Activated CD4-positive, alpha-beta T cell treated with anti-CD3 and anti-CD28 coated beads for 4 hours (primary cell): Measurements from ENCODE around the gene LAG3.
"Not testable (repeated sequence)": the region's sequence is repeated elsewhere in the genome, so short reads cannot be mapped to it uniquely, and the experiment has no call there.

ENCODE experiments used
- DNase-seq, 2 donors: peaks; one replicate each; pipeline ENCODE4 v3.0.0-alpha.2; 2020

Gene LAG3

GRCh38 chr12:6772331-6772695 lies at the start of gene LAG3:
Gene LAG3, plus strand, starts transcription at chr12:6772520. Its CDS starts 333 bp downstream, at chr12:6772853.
- peak; percentile 60 to 71 for DNase-seq

DNA sequence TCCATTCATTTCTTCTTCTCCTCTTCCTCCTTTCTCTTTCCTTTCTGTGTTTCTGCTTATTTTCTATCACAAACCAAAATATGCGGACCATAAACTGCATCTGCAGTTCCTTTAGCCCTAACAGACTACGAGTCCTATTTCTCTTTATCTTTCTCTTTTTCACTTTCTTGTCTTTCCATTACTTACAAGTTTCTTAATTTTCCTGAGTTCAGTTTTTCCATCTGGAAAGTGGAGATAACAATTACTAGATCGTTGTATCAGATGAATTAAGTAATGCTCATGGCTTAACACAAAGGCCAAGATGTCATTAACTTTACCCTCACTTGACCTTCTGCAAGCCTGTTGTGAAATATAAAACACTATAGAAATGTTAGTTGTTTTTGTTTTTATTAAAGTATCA lies 49.5 kb upstream of the LAG3 start:
- DNase-seq, result no peak

DNA sequence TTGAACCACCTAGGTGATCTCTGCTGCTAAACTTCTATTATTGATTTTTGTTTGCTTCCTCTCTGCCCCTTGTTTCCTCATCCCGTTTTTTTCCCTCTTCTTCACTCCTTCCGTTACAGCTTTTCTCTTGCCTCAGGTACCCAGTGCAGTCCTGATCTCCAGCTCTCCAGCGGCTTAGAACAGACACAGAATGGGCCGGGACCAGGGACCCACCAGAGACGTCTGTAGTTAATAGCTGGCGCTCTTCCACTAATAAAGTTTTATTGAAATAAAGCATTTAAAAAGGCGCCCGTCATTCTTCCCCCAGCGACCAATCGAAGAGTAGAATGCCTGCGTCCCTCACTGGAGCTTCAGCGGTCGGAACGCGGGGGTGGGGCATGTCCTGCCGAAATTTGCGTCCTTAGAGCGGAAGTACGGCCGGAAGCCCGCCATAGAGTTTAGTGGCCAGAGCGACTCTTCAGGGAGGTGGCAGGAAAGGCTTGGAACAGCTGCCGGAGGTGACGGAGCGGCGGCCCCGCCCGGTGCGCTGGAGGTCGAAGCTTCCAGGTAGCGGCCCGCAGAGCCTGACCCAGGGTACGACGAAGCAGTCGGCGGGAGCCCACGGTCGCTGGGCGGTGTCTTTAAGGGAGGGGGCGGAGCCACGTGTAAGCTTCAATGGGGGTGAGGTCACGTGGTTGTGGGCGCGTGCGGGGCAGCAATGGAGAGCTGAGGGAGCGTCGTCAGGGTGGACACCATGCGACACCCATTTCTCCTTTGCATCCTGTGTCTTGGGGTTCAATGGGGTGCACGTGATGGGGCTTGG lies 48.5 kb upstream of the LAG3 start, which contains the start of gene COPS7A:
COPS7A (plus strand) TSS at position 440 of the 802 bp plus-strand sequence. CDS start 611 bp downstream, outside the sequence.
- peak; percentile 87 to 90 for DNase-seq

DNA sequence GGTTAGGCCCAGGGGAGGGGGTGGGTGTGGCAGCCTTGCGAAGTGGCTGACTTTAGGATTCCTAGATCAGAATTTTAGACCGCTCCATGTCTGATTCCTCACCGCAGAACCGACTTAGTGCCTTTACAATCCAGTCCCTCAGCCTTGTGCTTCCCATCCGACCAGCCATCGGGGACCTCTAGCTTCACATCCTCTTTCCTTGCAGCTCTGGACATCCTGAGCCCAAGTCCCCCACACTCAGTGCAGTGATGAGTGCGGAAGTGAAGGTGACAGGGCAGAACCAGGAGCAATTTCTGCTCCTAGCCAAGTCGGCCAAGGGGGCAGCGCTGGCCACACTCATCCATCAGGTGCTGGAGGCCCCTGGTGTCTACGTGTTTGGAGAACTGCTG lies 47.9 kb upstream of the LAG3 start:
- DNase-seq, result peak in 1 of 2 donors; percentile 18

DNA sequence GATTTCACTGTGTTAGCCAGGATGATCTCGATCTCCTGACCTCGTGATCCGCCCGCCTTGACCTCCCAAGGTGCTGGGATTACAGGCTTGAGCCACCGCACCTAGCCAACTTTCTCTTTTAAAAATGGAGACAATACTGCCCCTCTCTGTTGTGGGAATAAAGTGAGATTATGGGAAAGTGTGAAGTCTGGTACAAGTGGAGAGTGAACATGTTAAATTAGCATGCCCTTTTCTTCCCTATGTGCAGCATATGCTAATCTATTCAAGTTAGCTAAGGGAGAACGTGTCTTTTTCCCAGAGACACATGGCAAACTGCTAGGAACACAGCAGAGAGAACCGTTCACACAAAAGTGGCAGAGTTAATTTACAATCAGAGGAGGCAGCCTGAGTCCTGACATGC lies 47.0 kb upstream of the LAG3 start:
- DNase-seq, result no peak

GRCh38 chr12:6729186-6729585 lies 43.1 kb upstream of the LAG3 start:
- DNase-seq, result no peak

- DNase-seq, result no peak
Measured at GRCh38 chr12:6730169-6730568, 42.2 kb upstream of the LAG3 start.

GRCh38 chr12:6734506-6735387 lies 37.6 kb upstream of the LAG3 start:
- DNase-seq, result no peak

- DNase-seq, result peak; percentile 21 to 22
Measured at GRCh38 chr12:6735448-6736191, 36.7 kb upstream of the LAG3 start.

- no peak for DNase-seq
Measured at GRCh38 chr12:6736754-6737153, 35.6 kb upstream of the LAG3 start.

- DNase-seq, result not testable (repeated sequence)
Measured at GRCh38 chr12:6742080-6742479, 30.2 kb upstream of the LAG3 start.

DNA sequence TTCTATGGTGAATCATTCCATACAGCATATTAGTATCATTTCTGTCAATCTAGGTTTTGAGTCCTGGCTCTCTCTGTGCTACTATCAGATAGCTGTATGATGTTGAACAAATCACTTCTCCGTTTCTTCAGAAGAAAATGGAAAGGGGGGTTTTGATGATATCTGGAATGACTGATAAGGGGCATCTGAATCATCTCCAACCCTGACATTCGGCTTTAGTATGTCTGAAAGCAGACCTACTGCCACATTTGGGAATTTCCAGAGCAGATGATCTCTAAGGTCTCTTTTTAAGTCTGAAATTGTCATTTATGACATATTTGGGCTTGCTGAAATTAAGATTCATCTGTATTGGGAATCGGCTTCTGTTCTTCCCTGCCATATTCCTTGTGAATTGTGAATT lies 29.5 kb upstream of the LAG3 start:
- DNase-seq, result no peak

DNA sequence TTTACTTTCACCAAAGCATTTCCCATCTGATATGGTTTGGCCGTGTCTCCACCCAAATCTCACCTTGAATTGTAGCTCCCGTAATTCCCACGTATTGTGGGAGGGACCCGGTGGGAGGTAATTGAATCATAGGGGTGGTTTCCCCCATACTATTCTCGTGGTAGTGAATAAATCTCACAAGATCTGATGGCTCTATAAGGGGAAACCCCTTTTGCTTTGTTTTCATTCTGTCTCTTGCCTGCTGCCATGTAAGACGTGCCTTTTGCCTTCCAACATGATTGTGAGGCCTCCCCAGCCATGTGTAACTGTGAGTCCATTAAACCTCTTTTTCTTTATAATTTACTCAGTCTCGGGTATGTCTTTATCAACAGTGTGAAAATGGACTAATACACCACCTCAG lies 29.0 kb upstream of the LAG3 start:
- DNase-seq, result not testable (repeated sequence)

- peak in 1 of 2 donors; percentile 11 for DNase-seq
Measured at GRCh38 chr12:6745741-6746525, 26.4 kb upstream of the LAG3 start.

- no peak for DNase-seq
Measured at GRCh38 chr12:6747216-6747615, 25.1 kb upstream of the LAG3 start.

DNA sequence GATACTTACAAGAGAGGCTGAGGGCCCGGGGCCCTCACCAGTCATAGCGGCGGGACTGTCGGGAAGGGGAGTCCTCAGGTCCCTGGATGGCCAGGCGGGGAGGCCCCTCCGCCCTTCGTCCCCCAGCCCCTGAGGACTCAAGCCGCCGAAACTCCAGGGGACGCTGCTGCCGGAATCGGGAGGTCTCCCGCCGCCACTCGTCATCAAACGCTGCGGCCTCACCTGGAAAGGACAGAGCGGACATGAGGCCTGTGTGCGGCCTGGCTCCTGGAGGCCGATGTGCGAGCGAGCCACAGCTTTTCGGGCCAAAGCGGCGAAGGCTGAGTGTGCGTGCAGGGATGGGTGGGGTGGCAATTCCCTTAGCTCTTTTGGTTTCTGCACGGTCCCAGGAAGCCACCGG lies 23.6 kb upstream of the LAG3 start:
- DNase-seq, result no peak

DNA sequence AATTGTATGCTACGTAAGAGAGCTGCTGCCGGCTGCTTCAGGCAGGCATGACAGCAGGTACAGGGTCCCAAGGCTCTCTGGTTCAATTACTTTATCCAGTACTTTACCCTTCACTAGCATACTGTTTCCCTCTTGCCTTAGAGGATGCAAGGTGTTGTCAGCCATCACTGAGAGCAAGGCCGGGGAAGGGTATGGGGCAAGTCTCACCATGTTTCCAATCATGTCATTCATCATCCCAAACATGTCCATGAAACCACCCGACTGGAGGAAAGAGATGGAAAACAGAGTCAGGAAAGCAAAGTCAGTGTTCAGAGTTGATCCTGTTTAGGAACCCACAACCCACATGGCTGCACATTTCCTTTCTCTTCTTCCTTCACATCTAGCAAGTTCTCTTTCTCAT lies 21.8 kb upstream of the LAG3 start:
- DNase-seq, result no peak

GRCh38 chr12:6751767-6752166 lies 20.6 kb upstream of the LAG3 start:
- DNase-seq, result no peak

- peak in 1 of 2 donors; percentile 24 for DNase-seq
Measured at GRCh38 chr12:6752167-6752920, 20.0 kb upstream of the LAG3 start.

DNA sequence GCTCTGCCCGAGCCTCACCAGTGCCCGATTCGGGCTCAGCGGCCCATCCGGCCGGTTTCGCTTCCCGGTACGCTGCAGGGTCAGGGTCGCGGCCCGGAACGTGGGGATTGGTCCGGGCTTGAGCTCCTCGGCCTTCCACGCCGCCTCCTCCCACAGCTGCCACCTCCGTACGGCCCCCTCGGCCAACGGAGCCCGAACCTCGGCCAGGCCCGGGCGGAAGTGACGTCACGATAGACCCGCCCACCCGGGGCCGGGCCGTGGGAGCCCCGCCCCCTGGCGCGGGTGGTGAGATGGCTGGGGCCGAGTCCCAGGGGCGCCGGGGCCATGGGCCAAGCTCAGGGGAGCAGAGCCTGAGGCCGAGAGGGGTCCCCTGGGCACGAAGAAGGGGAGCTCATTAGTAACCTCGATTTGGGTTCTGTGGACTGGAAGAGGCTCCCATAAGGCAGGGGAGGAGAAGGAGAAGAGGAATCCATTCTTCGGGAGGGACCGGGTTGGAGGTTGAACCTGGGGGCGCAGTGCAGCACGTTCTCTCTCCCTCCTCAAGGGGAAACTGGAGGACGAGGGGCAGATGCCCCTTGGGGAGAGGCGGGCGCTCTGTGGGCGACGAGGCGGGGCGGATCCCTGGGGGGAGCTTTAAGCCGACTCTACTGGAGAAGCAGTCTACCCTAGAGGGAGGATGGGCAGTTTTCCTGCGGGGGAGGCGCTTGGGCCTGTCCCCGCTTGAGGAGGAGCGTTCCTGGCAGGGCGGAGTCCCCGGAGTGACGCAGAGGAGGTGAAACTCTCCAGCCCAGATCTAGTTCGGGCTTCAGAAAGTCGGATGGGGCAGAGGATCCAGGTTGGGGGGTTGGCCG lies 19.2 kb upstream of the LAG3 start, which contains the start of gene MLF2:
MLF2 (minus strand) TSS at position 221 of the 851 bp plus-strand sequence. CDS start 807 bp downstream, outside the sequence.
- peak; percentile 96 to 97 for DNase-seq
